MM.1S (cell line): ENCODE data around the gene OR2L5.

Source experiments
- DNase-seq: peaks from one replicate; pipeline ENCODE4 v3.0.0-alpha.2; 2015
- H2AFZ ChIP-seq: fragments of 300-600 bp; sonication (generic); 2 replicates; pipeline ENCODE4 v1.6.0; 2016; ENCODE audit warnings: antibody characterized with exemption, low read length
- H3F3A ChIP-seq: fragments of 300-600 bp; sonication (generic); 2 replicates; pipeline ENCODE4 v1.6.1; 2016; ENCODE audit warnings: mild to moderate bottlenecking, antibody characterized with exemption, low read length, moderate library complexity, mixed read lengths; ENCODE audit not compliant: insufficient read depth
- H3K27ac ChIP-seq: fragments of 300-600 bp; sonication (generic); 2 replicates; pipeline ENCODE4 v1.5.1; 2016; ENCODE audit warnings: mild to moderate bottlenecking, low read length
- H3K27me3 ChIP-seq: fragments of 300-600 bp; sonication (generic); replicated peaks from 2 replicates; pipeline ENCODE4 v1.6.0; 2016; ENCODE audit warnings: low read length; ENCODE audit not compliant: insufficient read depth
- H3K36me3 ChIP-seq: fragments of 300-600 bp; sonication (generic); replicated peaks from 2 replicates; pipeline ENCODE4 v1.6.1; 2016; ENCODE audit warnings: mild to moderate bottlenecking, low read length, mixed read lengths; ENCODE audit not compliant: insufficient read depth
- H3K4me1 ChIP-seq: fragments of 300-600 bp; sonication (generic); 2 replicates; pipeline ENCODE4 v1.6.1; 2016; ENCODE audit warnings: low read length, mixed read lengths
- H3K4me2 ChIP-seq: fragments of 300-600 bp; sonication (generic); 2 replicates; pipeline ENCODE4 v1.6.0; 2016; ENCODE audit warnings: low read depth, low read length
- H3K4me3 ChIP-seq: fragments of 300-600 bp; sonication (generic); 2 replicates; pipeline ENCODE4 v1.5.1; 2016; ENCODE audit warnings: low read length, mixed read lengths
- H3K79me2 ChIP-seq: fragments of 300-600 bp; sonication (generic); 2 replicates; pipeline ENCODE4 v1.6.1; 2016; ENCODE audit warnings: mixed run types, low read length, mixed read lengths
- H3K9ac ChIP-seq: fragments of 300-600 bp; sonication (generic); 2 replicates; pipeline ENCODE4 v1.6.1; 2016; ENCODE audit warnings: low read length, mixed read lengths
- H3K9me2 ChIP-seq: fragments of 300-600 bp; sonication (generic); replicated peaks from 2 replicates; pipeline ENCODE4 v1.6.1; 2016; ENCODE audit warnings: mild to moderate bottlenecking, low read length, mixed read lengths; ENCODE audit not compliant: insufficient read depth
- H3K9me3 ChIP-seq: fragments of 300-600 bp; sonication (generic); replicated peaks from 2 replicates; pipeline ENCODE4 v1.6.1; 2016; ENCODE audit warnings: mild to moderate bottlenecking, low read length, mixed read lengths; ENCODE audit not compliant: insufficient read depth
- H4K20me1 ChIP-seq: fragments of 300-600 bp; sonication (generic); 2 replicates; pipeline ENCODE4 v1.6.1; 2016; ENCODE audit warnings: mild to moderate bottlenecking, low read length, moderate library complexity, mixed read lengths; ENCODE audit not compliant: insufficient read depth
- EZH2 ChIP-seq: fragments of 300-600 bp; sonication (generic); optimal IDR thresholded peaks from 2 replicates; pipeline ENCODE3; 2017; ENCODE audit warnings: low read depth, mild to moderate bottlenecking, antibody characterized with exemption, low read length, mixed read lengths
- EZH2phosphoT487 ChIP-seq: fragments of 300-600 bp; sonication (generic); IDR thresholded peaks from 2 replicates; pipeline ENCODE4 v1.6.1; 2018; ENCODE audit warnings: antibody characterized with exemption, low read length
- TF ChIP-seq, protein P1 (sequence below): fragments of 300-600 bp; sonication (generic); IDR thresholded peaks from 2 replicates; pipeline ENCODE4 v1.5.1; 2016; ENCODE audit warnings: antibody characterized with exemption, low read length, mixed read lengths

The OR2L5 gene

GRCh38 chr1:247992986-247993385, 20.5 kb upstream of the OR2L5 start:
- TF ChIP-seq EZH2 = no peak
- TF ChIP-seq EZH2phosphoT487 = no peak
- TF ChIP-seq, protein P1, sequence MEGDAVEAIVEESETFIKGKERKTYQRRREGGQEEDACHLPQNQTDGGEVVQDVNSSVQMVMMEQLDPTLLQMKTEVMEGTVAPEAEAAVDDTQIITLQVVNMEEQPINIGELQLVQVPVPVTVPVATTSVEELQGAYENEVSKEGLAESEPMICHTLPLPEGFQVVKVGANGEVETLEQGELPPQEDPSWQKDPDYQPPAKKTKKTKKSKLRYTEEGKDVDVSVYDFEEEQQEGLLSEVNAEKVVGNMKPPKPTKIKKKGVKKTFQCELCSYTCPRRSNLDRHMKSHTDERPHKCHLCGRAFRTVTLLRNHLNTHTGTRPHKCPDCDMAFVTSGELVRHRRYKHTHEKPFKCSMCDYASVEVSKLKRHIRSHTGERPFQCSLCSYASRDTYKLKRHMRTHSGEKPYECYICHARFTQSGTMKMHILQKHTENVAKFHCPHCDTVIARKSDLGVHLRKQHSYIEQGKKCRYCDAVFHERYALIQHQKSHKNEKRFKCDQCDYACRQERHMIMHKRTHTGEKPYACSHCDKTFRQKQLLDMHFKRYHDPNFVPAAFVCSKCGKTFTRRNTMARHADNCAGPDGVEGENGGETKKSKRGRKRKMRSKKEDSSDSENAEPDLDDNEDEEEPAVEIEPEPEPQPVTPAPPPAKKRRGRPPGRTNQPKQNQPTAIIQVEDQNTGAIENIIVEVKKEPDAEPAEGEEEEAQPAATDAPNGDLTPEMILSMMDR = no peak
- no peak for DNase-seq
- Histone ChIP-seq H4K20me1 (no peaks in the 10 kb centered on the region), H3K9me2 (no peaks in the 10 kb centered on the region), H2AFZ (no peak overlapping the region), H3K79me2 (no peaks in the 10 kb centered on the region), H3K9me3 (no peaks in the 10 kb centered on the region), H3K9ac (no peak overlapping the region), H3K4me3 (no peak overlapping the region), H3F3A (no peaks in the 10 kb centered on the region), H3K4me1 (no peaks in the 10 kb centered on the region), H3K4me2 (no peak overlapping the region), H3K36me3 (no peaks in the 10 kb centered on the region), H3K27ac (no peak overlapping the region), H3K27me3 (no peaks in the 10 kb centered on the region)

DNA sequence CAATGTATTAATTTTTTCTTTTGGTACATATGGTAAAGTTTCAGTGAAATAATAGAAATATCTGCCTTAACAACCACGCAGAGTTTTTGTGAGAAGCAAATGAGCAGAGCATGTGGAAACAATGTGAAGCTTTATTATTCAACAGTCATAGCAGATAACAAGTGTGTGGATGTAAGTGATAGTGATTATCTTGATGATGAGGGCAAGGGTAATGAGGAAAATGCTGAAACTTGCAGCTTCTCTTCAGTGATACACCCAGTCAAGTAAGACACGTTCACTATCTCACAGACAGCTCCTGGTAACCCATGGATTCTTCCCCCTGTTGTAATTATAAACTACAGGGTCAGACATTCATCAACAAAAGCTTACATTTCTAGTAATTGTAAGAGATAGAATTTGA, 14.6 kb upstream of the OR2L5 start:
- Histone ChIP-seq H3K27me3 (no peaks in the 10 kb centered on the region), H3K9ac (no peak overlapping the region), H3K4me1 (no peaks in the 10 kb centered on the region), H4K20me1 (no peaks in the 10 kb centered on the region), H3K9me3 (no peaks in the 10 kb centered on the region), H2AFZ (no peak overlapping the region), H3K9me2 (no peaks in the 10 kb centered on the region), H3K4me2 (no peak overlapping the region), H3F3A (no peaks in the 10 kb centered on the region), H3K36me3 (no peaks in the 10 kb centered on the region), H3K27ac (no peak overlapping the region), H3K4me3 (no peak overlapping the region), H3K79me2 (no peaks in the 10 kb centered on the region)
- DNase-seq = no peak
- TF ChIP-seq EZH2 = no peak
- TF ChIP-seq, protein P1 = no peak

DNA sequence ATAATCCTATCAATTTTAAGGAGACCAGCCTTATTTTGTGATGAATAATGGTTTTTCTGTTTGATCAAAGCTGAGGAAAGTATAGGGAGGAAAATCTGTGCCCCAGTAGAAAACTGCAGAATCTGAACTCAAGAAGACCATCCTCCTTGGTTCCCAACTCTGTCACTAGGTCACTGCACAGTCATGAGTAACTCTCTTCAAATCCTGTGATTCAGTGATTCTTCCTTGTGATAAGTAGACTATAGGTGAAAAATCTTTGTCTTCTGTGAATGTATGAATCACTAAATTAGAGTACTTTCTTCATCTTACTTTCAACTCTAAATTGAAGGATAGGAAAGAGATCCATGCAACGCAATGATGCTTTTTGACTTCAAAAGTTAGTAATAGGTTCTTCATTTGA, 13.3 kb upstream of the OR2L5 start:
- Histone ChIP-seq H3K4me3 (no peak overlapping the region), H3F3A (no peaks in the 10 kb centered on the region), H3K79me2 (no peaks in the 10 kb centered on the region), H3K4me2 (no peak overlapping the region), H3K9me2 (no peaks in the 10 kb centered on the region), H3K36me3 (no peaks in the 10 kb centered on the region), H3K4me1 (no peaks in the 10 kb centered on the region), H3K27me3 (no peaks in the 10 kb centered on the region), H2AFZ (no peak overlapping the region), H4K20me1 (no peaks in the 10 kb centered on the region), H3K27ac (no peak overlapping the region), H3K9me3 (no peaks in the 10 kb centered on the region), H3K9ac (no peak overlapping the region)
- TF ChIP-seq EZH2phosphoT487 = no peak
- TF ChIP-seq, protein P1 = no peak
- TF ChIP-seq EZH2 = no peak
- DNase-seq = no peak
